ENCODE results near the gene PCDH1.

GRCh38 chr5:141835928-141836670 lies 42.1 kb downstream of the PCDH1 start:
- TF ChIP-seq CTCF (IDR thresholded peaks at IDR 0.05) (no peak), POLR2A (IDR thresholded peaks at IDR 0.05) (no peak)
